DOHH2 (cell line): ENCODE data around the gene TEX35.

Experiments used
- H3F3A ChIP-seq: fragments of 200-600 bp; sonication (generic), shearing (Covaris generic); 2 replicates; pipeline ENCODE4 v1.6.0; 2016; ENCODE audit warnings: antibody characterized with exemption, mild to moderate bottlenecking; ENCODE audit not compliant: control insufficient read depth, insufficient read depth
- H3K27ac ChIP-seq: fragments of 200-600 bp; sonication (generic); 2 replicates; pipeline ENCODE4 v1.5.1; 2014; ENCODE audit warnings: low read depth, mild to moderate bottlenecking, low read length, moderate library complexity
- H3K27me3 ChIP-seq: fragments of 200-600 bp; sonication (generic); 2 replicates; pipeline ENCODE4 v1.6.1; 2014; ENCODE audit warnings: mild to moderate bottlenecking, low read length, mixed read lengths; ENCODE audit not compliant: control insufficient read depth
- H3K36me3 ChIP-seq: fragments of 200-600 bp; sonication (generic); 2 replicates; pipeline ENCODE4 v1.6.1; 2014; ENCODE audit warnings: mild to moderate bottlenecking, low read length, moderate library complexity, mixed read lengths; ENCODE audit not compliant: control insufficient read depth
- H3K4me1 ChIP-seq: fragments of 200-600 bp; sonication (generic); 2 replicates; pipeline ENCODE4 v1.6.1; 2014; ENCODE audit warnings: mild to moderate bottlenecking, low read length, mixed read lengths; ENCODE audit not compliant: control insufficient read depth
- H3K4me2 ChIP-seq: fragments of 200-600 bp; sonication (generic); 2 replicates; pipeline ENCODE4 v1.6.0; 2014; ENCODE audit warnings: mild to moderate bottlenecking, low read length, moderate library complexity
- H3K4me3 ChIP-seq: fragments of 200-600 bp; sonication (generic); 2 replicates; pipeline ENCODE4 v1.5.1; 2014; ENCODE audit warnings: mild to moderate bottlenecking, low read length, mixed read lengths
- H3K79me2 ChIP-seq: fragments of 200-600 bp; sonication (generic); 2 replicates; pipeline ENCODE4 v1.6.1; 2014; ENCODE audit warnings: mild to moderate bottlenecking, low read length, mixed read lengths; ENCODE audit not compliant: control insufficient read depth
- H3K9me2 ChIP-seq: fragments of 200-600 bp; sonication (generic); replicated peaks from 2 replicates; pipeline ENCODE4 v1.6.1; 2014; ENCODE audit warnings: mild to moderate bottlenecking, low read length, mixed read lengths; ENCODE audit not compliant: control insufficient read depth
- H3K9me3 ChIP-seq: fragments of 200-600 bp; sonication (generic); 2 replicates; pipeline ENCODE4 v1.6.1; 2014; ENCODE audit warnings: antibody characterized with exemption, low read length, mixed read lengths; ENCODE audit not compliant: control insufficient read depth, insufficient read depth
- H4K20me1 ChIP-seq: fragments of 200-600 bp; sonication (generic); 2 replicates; pipeline ENCODE4 v1.6.0; 2014; ENCODE audit warnings: low read depth, mild to moderate bottlenecking, antibody characterized with exemption, low read length, moderate library complexity; ENCODE audit not compliant: control insufficient read depth, insufficient read depth
- EZH2phosphoT487 ChIP-seq: fragments of 200-600 bp; sonication (generic); IDR thresholded peaks from 2 replicates; pipeline ENCODE4 v1.6.1; 2017; ENCODE audit warnings: borderline replicate concordance, mild to moderate bottlenecking, antibody characterized with exemption, low read length, moderate library complexity, mixed read lengths
- TF ChIP-seq, protein P1 (sequence below): fragments of 200-600 bp; sonication (generic); IDR thresholded peaks from one replicate; pipeline ENCODE4 v1.5.1; 2014; ENCODE audit warnings: antibody characterized with exemption, mild to moderate bottlenecking, low read depth, low read length; ENCODE audit not compliant: poor library complexity, severe bottlenecking

The TEX35 gene

DNA sequence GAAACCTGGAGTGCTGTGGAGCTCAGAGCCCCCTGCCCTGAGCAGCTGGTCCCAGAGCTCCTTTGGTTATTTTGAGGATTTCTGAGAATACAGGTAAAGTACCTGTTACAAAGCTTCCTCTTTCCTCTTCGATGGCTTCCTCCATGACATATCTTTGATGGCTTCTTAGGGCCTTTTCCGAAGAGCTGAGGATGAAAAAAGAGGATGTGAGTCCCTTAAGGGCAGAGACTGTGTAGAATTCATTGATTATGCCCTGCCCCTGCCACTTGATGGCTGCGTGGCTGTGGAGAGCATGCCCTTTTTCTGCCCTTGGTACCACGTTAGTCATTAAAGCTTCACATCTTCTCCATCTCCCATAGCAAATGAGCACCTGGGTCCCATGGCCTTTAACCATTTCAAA lies 14.2 kb downstream of the TEX35 start:
- H3K9me3 ChIP-seq = no peaks in the 10 kb centered on the region
- TF ChIP-seq EZH2phosphoT487 = no peak
- TF ChIP-seq, protein P1, sequence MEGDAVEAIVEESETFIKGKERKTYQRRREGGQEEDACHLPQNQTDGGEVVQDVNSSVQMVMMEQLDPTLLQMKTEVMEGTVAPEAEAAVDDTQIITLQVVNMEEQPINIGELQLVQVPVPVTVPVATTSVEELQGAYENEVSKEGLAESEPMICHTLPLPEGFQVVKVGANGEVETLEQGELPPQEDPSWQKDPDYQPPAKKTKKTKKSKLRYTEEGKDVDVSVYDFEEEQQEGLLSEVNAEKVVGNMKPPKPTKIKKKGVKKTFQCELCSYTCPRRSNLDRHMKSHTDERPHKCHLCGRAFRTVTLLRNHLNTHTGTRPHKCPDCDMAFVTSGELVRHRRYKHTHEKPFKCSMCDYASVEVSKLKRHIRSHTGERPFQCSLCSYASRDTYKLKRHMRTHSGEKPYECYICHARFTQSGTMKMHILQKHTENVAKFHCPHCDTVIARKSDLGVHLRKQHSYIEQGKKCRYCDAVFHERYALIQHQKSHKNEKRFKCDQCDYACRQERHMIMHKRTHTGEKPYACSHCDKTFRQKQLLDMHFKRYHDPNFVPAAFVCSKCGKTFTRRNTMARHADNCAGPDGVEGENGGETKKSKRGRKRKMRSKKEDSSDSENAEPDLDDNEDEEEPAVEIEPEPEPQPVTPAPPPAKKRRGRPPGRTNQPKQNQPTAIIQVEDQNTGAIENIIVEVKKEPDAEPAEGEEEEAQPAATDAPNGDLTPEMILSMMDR = no peak
- H3K4me1 ChIP-seq = peaks cover 2% of the 10 kb centered on the region; the same call in 1 of the 2 replicates

DNA sequence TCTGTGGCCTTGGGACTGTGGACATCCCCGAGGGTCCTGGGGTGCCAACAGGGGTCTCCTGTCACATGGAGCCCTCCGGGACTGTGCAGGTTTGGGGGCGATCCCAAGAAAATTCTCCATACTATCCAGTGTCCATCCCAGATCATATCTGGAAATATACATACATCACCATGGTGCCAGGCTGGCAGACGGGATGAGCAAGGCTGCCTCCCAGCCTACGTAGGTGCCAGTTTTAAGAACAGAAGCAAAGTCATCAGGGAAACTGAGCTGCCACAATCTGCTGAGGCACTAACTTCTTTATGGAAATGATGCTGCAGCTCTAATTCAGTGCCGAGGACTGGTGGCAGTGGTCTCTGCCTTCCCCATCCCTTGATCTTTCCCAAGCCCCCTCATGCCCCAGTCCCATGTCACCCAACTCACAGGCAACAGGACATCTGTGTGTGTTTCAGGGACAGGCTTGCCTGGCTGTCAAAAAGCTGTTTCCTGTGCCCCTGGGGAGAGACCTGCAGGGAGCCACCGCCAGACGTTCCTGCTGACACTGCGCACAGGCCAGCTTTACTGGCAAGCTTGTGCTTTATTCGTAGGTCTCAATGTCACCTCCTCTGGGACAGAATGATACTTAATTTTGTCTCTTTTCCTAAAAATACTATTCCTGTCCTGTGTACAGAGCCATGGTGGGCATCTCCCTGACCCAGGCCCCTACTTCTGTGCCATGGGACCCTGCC lies 15.5 kb downstream of the TEX35 start:
- H3K36me3 ChIP-seq = no peaks in the 10 kb centered on the region
- no peaks in the 10 kb centered on the region for H3F3A ChIP-seq
- H3K9me3 ChIP-seq = no peaks in the 10 kb centered on the region
- no peaks in the 10 kb centered on the region for H4K20me1 ChIP-seq
- H3K27ac ChIP-seq = no peak overlapping the region
- H3K79me2 ChIP-seq = no peaks in the 10 kb centered on the region
- TF ChIP-seq EZH2phosphoT487 = no peak
- TF ChIP-seq, protein P1 = no peak
- H3K9me2 ChIP-seq = no peaks in the 10 kb centered on the region
- H3K27me3 ChIP-seq = no peaks in the 10 kb centered on the region
- peaks cover 6% of the 10 kb centered on the region for H3K4me1 ChIP-seq
- H3K4me3 ChIP-seq = no peak overlapping the region
- no peak overlapping the region for H3K4me2 ChIP-seq

More for the DNA sequence above, 14.2 kb downstream of the TEX35 start:
- Histone ChIP-seq H3K27me3 (no peaks in the 10 kb centered on the region), H3K4me2 (no peak overlapping the region), H3F3A (no peaks in the 10 kb centered on the region), H3K4me3 (no peak overlapping the region), H3K36me3 (no peaks in the 10 kb centered on the region), H3K9me2 (no peaks in the 10 kb centered on the region), H3K79me2 (no peaks in the 10 kb centered on the region), H4K20me1 (no peaks in the 10 kb centered on the region), H3K27ac (no peak overlapping the region)

DNA sequence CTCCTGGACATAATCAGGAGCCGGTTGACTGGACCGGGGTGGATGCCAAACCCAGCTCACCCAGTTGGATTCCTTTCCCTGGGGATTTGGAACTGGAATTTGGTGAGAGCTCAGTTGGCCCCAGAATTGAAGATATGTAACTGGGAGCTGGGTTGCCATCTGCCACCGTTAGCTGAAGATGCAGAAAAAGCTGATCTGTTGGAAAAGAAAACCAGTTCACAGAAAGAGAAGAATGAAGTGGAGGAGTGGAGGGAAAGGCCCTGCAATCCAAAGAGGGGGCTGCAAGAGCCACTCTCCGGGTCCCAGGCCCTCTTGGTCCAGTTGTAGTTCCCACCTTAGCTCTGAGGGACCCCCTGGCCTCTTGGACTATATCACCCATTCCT lies 16.0 kb downstream of the TEX35 start:
- Histone ChIP-seq H3K27me3 (no peaks in the 10 kb centered on the region), H3K36me3 (no peaks in the 10 kb centered on the region), H3K4me3 (no peak overlapping the region), H3K9me3 (no peaks in the 10 kb centered on the region), H3K27ac (no peak overlapping the region), H3K79me2 (no peaks in the 10 kb centered on the region), H3K4me2 (no peak overlapping the region), H4K20me1 (no peaks in the 10 kb centered on the region), H3K4me1 (peaks cover 6% of the 10 kb centered on the region), H3K9me2 (no peaks in the 10 kb centered on the region), H3F3A (no peaks in the 10 kb centered on the region)
- TF ChIP-seq, protein P1 = no peak
- TF ChIP-seq EZH2phosphoT487 = no peak
